HL-60 (cell line): ENCODE results near the gene PTPRG.

Experiments
- DNase-seq, 2 experiments: peaks; one replicate each; pipeline ENCODE4 v3.0.0-alpha.2; 2010 to 2020; ENCODE audit warnings: low read depth in 1 of 2, low spot score in 1 of 2
- H3K27ac ChIP-seq: fragments of 250-450 bp; sonication (Bioruptor Pico); replicated peaks from 2 replicates; pipeline ENCODE4 v1.5.1; 2020; ENCODE audit warnings: mild to moderate bottlenecking, moderate library complexity
- H3K27me3 ChIP-seq: fragments of 250-450 bp; sonication (Bioruptor Pico); 2 replicates; pipeline ENCODE4 v1.5.1; 2021; ENCODE audit warnings: mild to moderate bottlenecking, moderate library complexity; ENCODE audit not compliant: insufficient read depth, poor library complexity, severe bottlenecking
- H3K4me3 ChIP-seq: replicated peaks from 2 replicates; pipeline ENCODE4 v1.5.1; 2011; ENCODE audit warnings: mild to moderate bottlenecking, control low read depth, low read length; ENCODE audit not compliant: insufficient read depth
- GABPA ChIP-seq: IDR thresholded peaks from 2 replicates; pipeline ENCODE4 v1.6.1; 2012; ENCODE audit warnings: low read depth
- POLR2AphosphoS5 ChIP-seq: IDR thresholded peaks from 2 replicates; pipeline ENCODE4 v1.6.1; 2012; ENCODE audit warnings: low read depth
- SPI1 ChIP-seq: IDR thresholded peaks from 2 replicates; pipeline ENCODE4 v1.6.1; 2012; ENCODE audit warnings: low read depth, mild to moderate bottlenecking, borderline replicate concordance
- TF ChIP-seq, protein P1 (sequence below): IDR thresholded peaks from one replicate; pipeline ENCODE4 v1.5.1; 2011; ENCODE audit warnings: low read length, control low read depth, inconsistent platforms; ENCODE audit not compliant: insufficient read depth
- TF ChIP-seq, protein P2 (sequence below): IDR thresholded peaks from 2 replicates; pipeline ENCODE4 v1.6.1; 2012; ENCODE audit warnings: low read depth; ENCODE audit not compliant: insufficient replicate concordance

PTPRG gene

DNA sequence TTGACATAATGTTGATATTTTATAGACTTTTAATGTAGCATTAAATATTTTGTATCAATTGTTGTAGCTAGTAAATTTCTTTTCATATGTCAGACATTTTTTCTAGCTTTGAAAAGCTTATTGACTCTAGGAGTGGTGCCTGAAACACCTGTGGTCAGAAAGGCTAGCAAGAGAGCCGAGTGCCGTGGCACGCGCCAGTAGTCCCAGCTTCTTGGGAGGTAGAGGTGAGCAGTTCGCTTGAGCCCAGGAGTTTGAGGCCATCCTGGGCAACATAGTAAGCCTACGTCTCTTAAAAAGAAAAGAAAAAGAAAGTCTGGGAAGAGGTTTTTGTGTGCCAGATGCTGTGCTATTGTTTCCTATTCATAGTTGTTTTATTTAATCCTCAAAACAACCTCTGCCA, 613.8 kb downstream of the PTPRG start:
- Histone ChIP-seq H3K4me3 (no peak overlapping the region), H3K27ac (no peak overlapping the region), H3K27me3 (no peaks in the 10 kb centered on the region)
- no peak for DNase-seq
- TF ChIP-seq POLR2AphosphoS5 (no peak), GABPA (no peak), SPI1 (no peak)
- TF ChIP-seq, protein P1, sequence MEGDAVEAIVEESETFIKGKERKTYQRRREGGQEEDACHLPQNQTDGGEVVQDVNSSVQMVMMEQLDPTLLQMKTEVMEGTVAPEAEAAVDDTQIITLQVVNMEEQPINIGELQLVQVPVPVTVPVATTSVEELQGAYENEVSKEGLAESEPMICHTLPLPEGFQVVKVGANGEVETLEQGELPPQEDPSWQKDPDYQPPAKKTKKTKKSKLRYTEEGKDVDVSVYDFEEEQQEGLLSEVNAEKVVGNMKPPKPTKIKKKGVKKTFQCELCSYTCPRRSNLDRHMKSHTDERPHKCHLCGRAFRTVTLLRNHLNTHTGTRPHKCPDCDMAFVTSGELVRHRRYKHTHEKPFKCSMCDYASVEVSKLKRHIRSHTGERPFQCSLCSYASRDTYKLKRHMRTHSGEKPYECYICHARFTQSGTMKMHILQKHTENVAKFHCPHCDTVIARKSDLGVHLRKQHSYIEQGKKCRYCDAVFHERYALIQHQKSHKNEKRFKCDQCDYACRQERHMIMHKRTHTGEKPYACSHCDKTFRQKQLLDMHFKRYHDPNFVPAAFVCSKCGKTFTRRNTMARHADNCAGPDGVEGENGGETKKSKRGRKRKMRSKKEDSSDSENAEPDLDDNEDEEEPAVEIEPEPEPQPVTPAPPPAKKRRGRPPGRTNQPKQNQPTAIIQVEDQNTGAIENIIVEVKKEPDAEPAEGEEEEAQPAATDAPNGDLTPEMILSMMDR = no peak
- TF ChIP-seq, protein P2, sequence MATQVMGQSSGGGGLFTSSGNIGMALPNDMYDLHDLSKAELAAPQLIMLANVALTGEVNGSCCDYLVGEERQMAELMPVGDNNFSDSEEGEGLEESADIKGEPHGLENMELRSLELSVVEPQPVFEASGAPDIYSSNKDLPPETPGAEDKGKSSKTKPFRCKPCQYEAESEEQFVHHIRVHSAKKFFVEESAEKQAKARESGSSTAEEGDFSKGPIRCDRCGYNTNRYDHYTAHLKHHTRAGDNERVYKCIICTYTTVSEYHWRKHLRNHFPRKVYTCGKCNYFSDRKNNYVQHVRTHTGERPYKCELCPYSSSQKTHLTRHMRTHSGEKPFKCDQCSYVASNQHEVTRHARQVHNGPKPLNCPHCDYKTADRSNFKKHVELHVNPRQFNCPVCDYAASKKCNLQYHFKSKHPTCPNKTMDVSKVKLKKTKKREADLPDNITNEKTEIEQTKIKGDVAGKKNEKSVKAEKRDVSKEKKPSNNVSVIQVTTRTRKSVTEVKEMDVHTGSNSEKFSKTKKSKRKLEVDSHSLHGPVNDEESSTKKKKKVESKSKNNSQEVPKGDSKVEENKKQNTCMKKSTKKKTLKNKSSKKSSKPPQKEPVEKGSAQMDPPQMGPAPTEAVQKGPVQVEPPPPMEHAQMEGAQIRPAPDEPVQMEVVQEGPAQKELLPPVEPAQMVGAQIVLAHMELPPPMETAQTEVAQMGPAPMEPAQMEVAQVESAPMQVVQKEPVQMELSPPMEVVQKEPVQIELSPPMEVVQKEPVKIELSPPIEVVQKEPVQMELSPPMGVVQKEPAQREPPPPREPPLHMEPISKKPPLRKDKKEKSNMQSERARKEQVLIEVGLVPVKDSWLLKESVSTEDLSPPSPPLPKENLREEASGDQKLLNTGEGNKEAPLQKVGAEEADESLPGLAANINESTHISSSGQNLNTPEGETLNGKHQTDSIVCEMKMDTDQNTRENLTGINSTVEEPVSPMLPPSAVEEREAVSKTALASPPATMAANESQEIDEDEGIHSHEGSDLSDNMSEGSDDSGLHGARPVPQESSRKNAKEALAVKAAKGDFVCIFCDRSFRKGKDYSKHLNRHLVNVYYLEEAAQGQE = no peak

DNA sequence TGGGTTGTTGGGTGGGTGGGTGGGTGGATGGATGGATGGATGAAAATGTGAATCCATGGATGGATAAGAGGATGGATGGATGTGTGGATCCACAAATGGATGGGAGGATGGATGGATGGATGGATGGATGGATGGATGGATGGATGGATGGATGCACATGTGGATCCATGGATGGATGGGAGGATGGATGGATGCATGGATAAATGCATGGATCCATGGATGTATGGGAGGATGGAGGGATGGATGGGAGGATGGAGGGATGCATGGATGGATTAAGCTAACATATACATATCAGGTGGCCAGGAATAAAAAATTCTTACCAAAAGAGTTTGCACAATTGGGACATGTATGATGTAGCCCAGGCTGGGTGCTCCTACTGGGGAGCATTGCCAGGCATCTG, 616.7 kb downstream of the PTPRG start:
- Histone ChIP-seq H3K4me3 (no peak overlapping the region), H3K27ac (no peak overlapping the region), H3K27me3 (no peaks in the 10 kb centered on the region)
- TF ChIP-seq POLR2AphosphoS5 (no peak), GABPA (no peak), SPI1 (no peak)
- TF ChIP-seq, protein P1 = no peak
- TF ChIP-seq, protein P2 = no peak
- no peak for DNase-seq

DNA sequence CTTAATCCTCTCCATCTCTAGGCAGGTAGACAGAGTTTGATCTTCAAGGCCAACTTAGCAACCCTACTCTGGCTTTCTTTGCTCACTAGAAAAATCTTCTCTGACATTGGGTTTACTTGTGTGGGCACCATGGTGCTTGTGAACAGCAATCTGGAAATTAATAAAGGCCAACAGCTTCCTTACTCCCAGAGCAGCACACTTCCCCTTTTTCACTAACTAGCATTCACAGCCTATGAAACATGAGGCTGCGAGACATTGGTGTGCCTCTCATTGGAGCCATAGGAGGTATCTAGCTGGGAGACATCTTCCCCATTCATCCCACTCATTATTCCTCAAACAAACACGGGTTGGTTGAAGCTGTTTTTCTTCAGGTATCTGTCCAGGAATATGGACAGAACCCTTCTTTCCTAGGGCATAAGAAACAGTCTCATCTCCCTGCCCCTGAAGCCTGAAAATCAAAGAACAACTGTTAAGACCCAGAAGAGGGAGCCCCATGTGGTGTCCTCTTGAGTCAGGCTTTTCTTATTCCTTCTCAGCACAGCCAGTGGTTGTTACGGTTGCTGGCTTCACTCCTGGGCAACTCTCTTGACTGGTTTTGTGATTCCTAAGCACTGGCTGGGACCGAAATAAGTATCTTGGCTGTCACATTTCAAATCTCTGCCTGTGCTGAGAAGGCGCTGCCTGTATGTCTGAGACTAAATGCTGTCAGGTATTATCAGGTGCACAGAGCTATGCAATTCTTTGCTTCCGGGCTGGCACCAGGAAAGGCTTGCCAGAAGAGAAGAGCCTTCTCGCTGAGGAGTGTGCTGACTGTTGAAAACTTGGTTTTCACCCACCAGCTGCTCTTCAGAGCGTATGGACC, 617.6 kb downstream of the PTPRG start:
- no peak overlapping the region for H3K4me3 ChIP-seq
- H3K27ac ChIP-seq = no peak overlapping the region
- peak; percentile 90 for TF ChIP-seq SPI1
- no peak for TF ChIP-seq POLR2AphosphoS5
- no peak for DNase-seq
- no peaks in the 10 kb centered on the region for H3K27me3 ChIP-seq

DNA sequence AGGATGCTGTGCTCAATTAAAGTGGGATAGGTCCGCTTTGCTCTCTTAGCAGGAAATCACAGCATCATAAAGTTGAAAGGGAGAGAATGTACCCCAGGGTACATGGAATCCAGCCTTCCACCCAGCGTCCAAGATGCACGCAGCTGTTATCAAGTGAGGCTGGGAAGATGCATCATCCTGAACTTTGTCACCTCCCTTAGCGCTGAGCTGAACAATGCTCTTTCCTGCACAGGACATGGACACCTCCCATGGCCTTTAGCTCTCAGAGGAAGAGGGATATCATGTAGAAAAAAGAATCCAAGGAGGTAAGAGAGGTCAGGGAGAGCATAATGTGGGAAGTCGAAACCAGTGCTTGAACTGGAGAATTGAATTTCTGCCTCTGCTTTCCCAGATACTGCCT, 619.1 kb downstream of the PTPRG start:
- DNase-seq = no peak
- Histone ChIP-seq H3K4me3 (no peak overlapping the region), H3K27me3 (no peaks in the 10 kb centered on the region), H3K27ac (no peak overlapping the region)
- no peak for TF ChIP-seq POLR2AphosphoS5
- TF ChIP-seq GABPA = no peak
- TF ChIP-seq, protein P1 = no peak
- TF ChIP-seq SPI1 = no peak
